Hypothalamus (tissue), 51 donors: ENCODE data around the gene MYO7A.
A peak's percentile ranks its signal among the peaks of the same experiment; 100 is the strongest.
"Not testable (repeated sequence)": the region's sequence is repeated elsewhere in the genome, so short reads cannot be mapped to it uniquely, and the experiment has no call there.

ENCODE experiments used
- DNase-seq, 51 donors: peaks; one replicate each; lab custom pipeline; 2025; lab: John Stamatoyannopoulos, UW

The MYO7A gene

DNA sequence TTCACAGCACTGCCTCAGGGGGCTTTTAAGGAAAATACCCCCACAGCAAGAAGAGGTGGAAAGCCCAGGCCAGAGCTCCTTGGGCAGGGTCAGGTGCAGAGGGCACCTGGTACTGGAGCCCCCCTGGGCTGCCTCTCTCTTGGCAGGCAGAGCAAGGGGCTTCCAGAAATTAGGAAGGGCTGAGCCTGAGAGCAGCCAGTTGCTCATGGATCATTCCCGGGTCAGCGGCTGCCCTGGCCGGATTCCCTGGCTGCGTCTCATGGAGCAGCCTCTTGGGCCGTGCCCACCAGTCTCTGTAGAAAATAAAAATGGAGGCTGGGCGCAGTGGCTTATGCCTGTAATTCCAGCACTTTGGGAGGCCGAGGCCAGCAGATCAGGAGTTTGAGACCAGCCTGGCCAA is 35.7 kb upstream of the MYO7A start:
- DNase-seq = peak in 11 of 51 donors; percentile 6 to 55 (median 32)

- no peak for DNase-seq
These were observed 34.8 kb upstream of the MYO7A start for GRCh38 chr11:77093056-77093891.

GRCh38 chr11:77093987-77094840 is 33.8 kb upstream of the MYO7A start:
- DNase-seq = no peak

- no peak for DNase-seq
These were observed 33.1 kb upstream of the MYO7A start for GRCh38 chr11:77094841-77095365.

DNA sequence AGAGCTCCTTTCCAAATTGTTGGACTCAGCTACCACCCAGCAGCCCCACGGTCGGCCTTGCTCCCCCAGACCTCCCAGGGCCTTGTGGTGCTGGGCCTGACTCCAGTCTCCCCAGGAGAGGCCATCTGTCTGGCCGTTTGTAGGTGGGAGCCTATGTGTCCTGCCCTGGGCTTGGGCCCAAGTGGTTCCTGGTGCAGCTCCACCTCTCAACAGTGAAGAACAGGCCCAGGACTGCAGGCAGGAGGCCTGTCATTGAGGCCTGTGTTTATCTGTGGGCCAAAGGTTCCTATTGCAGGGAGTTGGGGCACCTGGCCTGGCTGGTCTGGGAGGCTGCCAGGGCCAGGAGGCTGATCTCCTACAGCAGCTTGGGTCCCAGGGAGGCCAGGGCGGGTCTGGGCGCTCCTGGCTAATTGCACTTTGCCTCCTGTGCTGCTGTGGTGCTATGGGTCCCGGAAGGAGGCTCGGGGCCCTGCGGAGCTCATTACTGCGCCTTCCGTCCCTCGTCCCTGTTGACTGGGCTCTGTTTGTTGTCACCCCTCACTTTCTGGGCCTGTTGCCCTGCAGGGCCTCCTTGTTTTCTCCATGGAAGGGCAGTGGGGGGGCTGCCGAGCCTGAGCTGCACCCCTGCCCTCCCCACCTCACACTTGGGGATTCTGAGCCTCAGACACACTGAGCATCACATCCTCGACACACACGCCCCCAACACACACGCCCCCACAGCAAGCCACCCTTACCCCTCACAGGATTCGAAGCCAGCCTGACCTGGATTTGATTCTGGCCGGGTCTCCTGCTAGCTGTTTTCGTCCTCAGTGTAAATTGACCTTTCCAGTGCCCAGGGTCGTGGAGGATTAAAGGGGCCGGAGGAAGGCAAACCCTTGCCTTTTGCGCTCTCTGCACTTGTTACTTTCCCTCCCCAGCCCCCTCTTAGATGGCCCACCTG is 32.2 kb upstream of the MYO7A start:
- DNase-seq = no peak

GRCh38 chr11:77096591-77097019 is 31.4 kb upstream of the MYO7A start:
- no peak for DNase-seq

GRCh38 chr11:77097180-77097579 is 30.9 kb upstream of the MYO7A start:
- DNase-seq = not testable (repeated sequence)

GRCh38 chr11:77100166-77101042 is 27.6 kb upstream of the MYO7A start:
- DNase-seq = no peak

GRCh38 chr11:77101043-77101537 is 27.0 kb upstream of the MYO7A start:
- no peak for DNase-seq

DNA sequence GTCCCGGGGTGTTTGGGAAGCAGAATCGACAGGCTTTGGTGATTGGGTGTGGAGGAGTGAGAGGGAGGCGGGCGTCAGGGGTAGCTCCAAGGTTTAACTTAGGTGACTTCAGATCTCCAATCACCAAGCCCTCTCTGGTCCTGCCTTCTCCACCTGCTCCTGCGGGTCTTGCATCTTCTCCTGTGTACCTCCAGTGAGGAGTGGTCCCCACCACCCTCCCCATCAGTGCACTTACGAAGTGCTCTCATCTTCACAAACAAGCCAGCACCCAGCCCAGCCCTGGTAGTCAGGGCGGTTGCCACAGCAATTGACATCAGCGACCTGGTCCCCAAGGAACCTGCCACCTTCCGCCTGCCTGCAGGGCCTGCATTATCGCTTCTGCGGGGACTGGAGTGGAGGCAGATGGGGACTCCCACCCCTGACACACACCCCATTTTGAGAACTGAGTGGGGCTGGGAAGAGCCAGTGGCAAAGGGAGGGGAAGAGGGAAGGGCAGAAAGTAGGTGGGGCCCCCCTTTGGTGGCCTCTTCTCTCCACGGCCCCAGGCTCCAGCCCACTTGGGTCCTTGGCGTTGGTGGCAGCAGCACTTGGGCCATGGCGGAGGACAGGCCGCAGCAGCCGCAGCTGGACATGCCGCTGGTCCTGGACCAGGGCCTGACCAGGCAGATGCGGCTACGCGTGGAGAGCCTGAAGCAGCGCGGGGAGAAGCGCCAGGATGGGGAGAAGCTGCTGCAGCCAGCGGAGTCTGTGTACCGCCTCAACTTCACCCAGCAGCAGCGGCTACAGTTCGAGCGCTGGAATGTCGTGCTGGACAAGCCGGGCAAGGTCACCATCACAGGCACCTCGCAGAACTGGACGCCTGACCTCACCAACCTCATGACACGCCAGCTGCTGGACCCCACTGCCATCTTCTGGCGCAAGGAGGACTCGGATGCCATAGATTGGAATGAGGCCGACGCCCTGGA is 25.5 kb upstream of the MYO7A start, which contains the start of gene OMP:
Gene OMP (plus strand): TSS at position 595 of the 965 bp plus-strand sequence. CDS start 0 bp downstream, at position 595.
- no peak for DNase-seq

- no peak for DNase-seq
These were observed 24.7 kb upstream of the MYO7A start for GRCh38 chr11:77103319-77103718.

GRCh38 chr11:77104727-77105126 is 23.3 kb upstream of the MYO7A start:
- DNase-seq = no peak

DNA sequence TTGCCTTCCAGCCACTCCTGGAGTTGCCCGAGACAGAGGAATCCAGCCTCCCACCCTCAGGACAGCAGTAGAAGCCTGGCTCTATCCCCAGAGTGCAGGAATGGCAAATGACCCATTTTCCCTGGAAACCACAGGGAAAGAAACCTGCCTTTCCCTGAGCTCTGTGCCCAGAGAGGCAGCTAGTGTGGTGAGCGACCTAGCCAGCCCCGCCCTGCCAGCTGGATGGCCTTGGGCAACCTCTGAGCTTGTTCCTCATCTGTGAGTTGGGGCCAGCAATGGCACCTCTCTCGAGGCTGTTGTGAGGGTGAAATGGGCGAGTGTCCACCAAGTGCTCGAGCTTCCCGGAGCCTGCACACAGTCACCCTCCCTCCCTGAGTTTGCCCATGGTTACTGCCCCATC is 21.7 kb upstream of the MYO7A start:
- DNase-seq = peak in 25 of 51 donors; percentile 9 to 72 (median 31)

DNA sequence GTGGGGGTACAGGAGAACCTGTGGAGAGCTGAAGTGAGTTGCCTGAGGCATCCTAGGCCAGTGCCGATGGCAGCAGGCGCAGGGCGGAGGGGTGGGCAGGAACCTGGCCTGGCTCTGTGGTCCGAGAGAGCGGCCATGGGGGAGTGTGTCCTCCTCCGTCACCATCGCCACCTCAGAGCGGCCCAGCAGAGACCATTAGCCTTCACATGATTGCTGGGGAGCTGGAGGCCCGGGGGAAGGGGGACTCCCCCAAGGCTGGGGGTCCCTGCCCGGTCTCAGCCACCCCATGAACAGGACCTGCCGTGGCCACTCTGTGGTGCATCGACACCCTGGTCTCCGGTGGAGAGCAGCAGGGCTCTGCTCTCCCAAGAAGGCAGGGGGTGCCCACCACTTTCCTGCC is 21.3 kb upstream of the MYO7A start:
- DNase-seq = no peak

GRCh38 chr11:77107950-77108349 is 20.1 kb upstream of the MYO7A start:
- peak in 19 of 51 donors; percentile 7 to 56 (median 23) for DNase-seq

GRCh38 chr11:77108436-77108835 is 19.6 kb upstream of the MYO7A start:
- DNase-seq = no peak

- DNase-seq = peak in 1 of 51 donors; percentile 10
These were observed 18.6 kb upstream of the MYO7A start for GRCh38 chr11:77109236-77110019.
